ENCODE measurements around the gene PPIE. TPM values are rescaled to one million over a fixed set of nuclear protein-coding genes. Genes with fewer than 3 reads are reported as not detected.
A peak's percentile ranks its signal among the peaks of the same experiment; 100 is the strongest.
"Not testable (repeated sequence)": the region's sequence is repeated elsewhere in the genome, so short reads cannot be mapped to it uniquely, and the experiment has no call there.

PPIE gene
- total RNA-seq, 2 experiments from 2014 or later, result 52.3 to 57.4 TPM

DNA sequence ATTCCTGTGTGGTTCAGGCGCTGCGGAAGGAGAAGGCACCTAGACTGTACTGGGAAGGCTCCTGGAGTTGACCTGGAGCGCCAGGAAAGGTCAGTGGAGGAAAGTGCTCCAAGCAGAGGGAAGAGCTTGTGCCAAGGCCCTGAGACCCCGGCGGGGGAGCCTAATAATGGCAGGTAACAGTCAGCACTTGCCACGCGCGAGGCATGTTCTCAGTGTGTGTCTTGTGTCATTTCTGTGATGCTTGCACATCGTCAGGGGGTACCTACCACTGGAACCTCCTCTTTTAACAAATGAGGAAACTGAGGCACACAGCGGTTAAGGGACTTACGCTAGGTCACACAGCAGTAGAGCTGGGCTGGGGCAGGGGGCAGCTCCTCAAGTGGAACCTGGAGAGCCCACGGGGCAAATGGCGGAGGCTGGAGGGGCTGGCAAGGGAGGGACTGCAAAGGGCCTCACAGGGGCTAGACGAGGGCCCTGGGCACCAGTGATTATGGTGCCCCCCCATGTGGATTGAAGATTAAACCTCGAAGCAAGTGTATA is 51.0 kb downstream of the PPIE start:
- Mint-ChIP-seq H3K4me1 (peaks cover 12% of the 10 kb centered on the region), H3K27ac (no peak overlapping the region), H3K9me3 (no peaks in the 10 kb centered on the region), H3K27me3 (peaks cover 25% of the 10 kb centered on the region), H3K36me3 (ENCODE audit: low read depth) (no peaks in the 10 kb centered on the region), H3K4me3 (peak overlapping the region; percentile 73)
- POLR2A ChIA-PET, result interaction anchor here (0.6 to 2.9 kb wide), 2 partner anchors 9 to 69 kb away, joined by 4 to 12 read pairs; no protein-coding TSS in a partner anchor
- CTCF ChIA-PET, result interaction anchor here (3.2 kb wide), 1 partner anchor 10 kb away, joined by 21 read pairs; no protein-coding TSS in a partner anchor
- no peak for DNase-seq

GRCh38 chr1:39791838-39792237 is 53.2 kb downstream of the PPIE start:
- Mint-ChIP-seq H3K36me3 (ENCODE audit: low read depth) (no peaks in the 10 kb centered on the region), H3K9me3 (no peaks in the 10 kb centered on the region), H3K4me3 (no peak overlapping the region), H3K27me3 (peaks cover 19% of the 10 kb centered on the region), H3K4me1 (peaks cover 12% of the 10 kb centered on the region), H3K27ac (no peak overlapping the region)
- ChIA-PET POLR2A (no interaction called here), CTCF (no interaction called here)
- no peak for DNase-seq

DNA sequence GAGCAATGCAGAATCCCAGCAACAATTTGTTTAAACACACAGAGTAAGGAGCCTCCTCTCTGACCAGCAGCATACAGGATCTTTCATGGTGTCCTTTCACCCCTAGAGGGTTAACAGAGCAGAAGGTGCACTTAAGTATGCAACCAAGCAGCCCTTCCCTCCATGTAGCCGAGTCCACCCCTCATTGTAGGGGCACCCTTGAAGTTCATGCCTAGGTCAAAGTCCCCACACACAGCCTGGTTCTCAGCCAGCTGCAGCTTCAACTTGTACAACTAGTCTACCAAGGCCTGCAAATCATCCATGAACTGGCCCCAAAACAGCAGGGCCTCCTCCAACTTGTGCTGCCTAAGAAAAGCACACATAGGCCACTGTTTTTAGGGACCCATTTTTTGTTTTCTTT is 57.0 kb downstream of the PPIE start:
- DNase-seq, result no peak
- H3K9me3 Mint-ChIP-seq, result no peaks in the 10 kb centered on the region
- no peak overlapping the region for H3K27ac Mint-ChIP-seq
- POLR2A ChIA-PET, result no interaction called here
- peaks cover 20% of the 10 kb centered on the region for H3K4me1 Mint-ChIP-seq
- CTCF ChIA-PET, result no interaction called here
- peaks cover 4% of the 10 kb centered on the region for H3K27me3 Mint-ChIP-seq
- no peaks in the 10 kb centered on the region for H3K36me3 Mint-ChIP-seq (ENCODE audit: low read depth)
- H3K4me3 Mint-ChIP-seq, result no peak overlapping the region

DNA sequence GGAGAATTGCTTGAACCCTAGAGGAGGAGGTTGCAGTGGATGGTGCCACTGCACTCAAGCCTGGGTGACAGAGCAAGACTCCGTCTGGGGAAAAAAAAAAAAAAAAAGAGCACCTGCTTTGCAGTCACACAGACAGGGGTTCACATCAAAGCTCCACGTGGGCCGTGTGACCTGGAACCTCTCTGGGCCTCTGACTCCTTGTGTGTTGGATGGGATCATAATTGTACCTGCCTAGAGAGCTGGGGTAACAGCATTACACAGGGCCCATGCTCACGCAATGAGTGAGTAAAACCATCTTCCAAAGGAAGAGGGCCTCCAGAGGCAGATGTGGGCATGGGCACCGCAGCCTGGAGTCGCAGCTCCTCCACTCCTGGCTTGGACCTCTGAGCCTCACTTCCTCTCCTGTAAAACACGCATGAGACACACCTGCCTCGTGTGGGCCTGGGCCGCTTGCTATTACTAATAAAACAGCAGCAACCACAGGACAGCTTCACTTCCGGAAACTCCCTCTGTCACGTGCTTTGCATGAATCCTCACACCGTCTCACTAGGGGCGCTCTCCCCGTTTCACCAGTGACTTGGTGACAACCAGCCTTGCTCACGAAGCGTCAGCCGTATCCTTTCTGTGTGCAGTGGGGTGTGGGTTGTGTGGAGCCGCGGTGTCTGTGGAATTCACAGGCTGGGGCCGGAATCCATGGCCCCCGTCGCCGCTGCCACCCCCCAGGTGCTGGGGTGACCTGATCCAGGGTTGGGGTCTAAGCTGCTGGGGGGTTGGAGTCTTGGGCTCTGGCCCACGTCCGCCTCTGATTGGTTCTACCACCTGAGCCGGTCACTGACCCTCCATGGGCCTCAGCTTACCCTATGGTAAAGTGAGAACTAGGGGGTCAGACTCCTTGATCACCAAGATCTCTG is 60.4 kb downstream of the PPIE start:
- Mint-ChIP-seq H3K4me3 (peak overlapping the region; percentile 63), H3K4me1 (peaks cover 13% of the 10 kb centered on the region), H3K27ac (peak overlapping the region; percentile 80)
- POLR2A ChIA-PET, result interaction anchor here (0.9 to 2.8 kb wide), 12 partner anchors 10 to 241 kb away, joined by 3 to 19 read pairs (median 4); partner anchors contain the start of genes BMP8B, CAP1 and PPIE
- peak; percentile 93 for DNase-seq
- H3K36me3 Mint-ChIP-seq (ENCODE audit: low read depth); H3K9me3 Mint-ChIP-seq; H3K27me3 Mint-ChIP-seq: not testable (repeated sequence)
- CTCF ChIA-PET, result interaction anchor here (0.7 to 4.5 kb wide), 33 partner anchors 9 to 744 kb away, joined by 3 to 41 read pairs (median 4); partner anchors contain the start of genes BMP8B, HPCAL4, MYCL and PPIE

DNA sequence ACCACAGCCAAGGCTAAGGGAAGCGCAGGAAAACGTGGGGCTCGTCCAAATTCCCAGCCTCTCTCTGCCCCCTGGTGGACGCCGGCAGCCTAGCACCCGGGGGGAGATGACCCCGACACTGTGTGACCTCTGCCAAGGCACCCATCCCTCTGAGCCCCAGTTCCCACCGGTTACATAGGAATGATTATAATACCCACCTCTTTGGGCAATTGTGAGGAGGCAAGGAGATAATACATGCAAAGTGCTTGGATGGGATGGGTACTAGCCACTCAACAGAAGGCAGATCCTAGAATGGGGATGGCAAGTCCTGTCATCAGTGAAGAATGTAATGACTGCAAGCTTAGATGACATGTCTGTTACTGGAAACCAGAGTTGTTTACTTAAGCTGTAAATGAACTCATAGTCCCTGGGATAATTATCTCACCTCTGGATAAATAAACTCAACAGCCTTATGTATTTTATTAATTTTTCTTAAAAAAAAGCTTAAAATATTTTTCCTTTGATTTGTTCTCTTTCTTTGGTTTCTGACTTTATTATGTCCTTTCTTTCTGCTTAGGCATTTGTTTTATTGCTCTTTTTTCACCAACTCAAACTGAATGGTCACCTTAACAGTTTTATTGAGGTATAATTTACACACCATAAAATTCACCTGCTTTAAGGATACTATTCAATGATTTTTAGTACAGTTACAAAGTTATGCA is 61.2 kb downstream of the PPIE start:
- ChIA-PET POLR2A (interaction anchor here (1.2 to 2.8 kb wide), 6 partner anchors 19 to 240 kb away, joined by 3 to 19 read pairs (median 5); partner anchors contain the start of genes CAP1 and PPIE), CTCF (interaction anchor here (0.5 to 4.5 kb wide), 24 partner anchors 10 to 393 kb away, joined by 3 to 41 read pairs (median 4); partner anchors contain the start of genes BMP8B, HPCAL4, MYCL and PPIE)
- no peaks in the 10 kb centered on the region for H3K9me3 Mint-ChIP-seq
- no peaks in the 10 kb centered on the region for H3K27me3 Mint-ChIP-seq
- DNase-seq, result peak; percentile 72
- H3K4me3 Mint-ChIP-seq, result peak overlapping the region; percentile 63
- peaks cover 13% of the 10 kb centered on the region for H3K4me1 Mint-ChIP-seq
- H3K27ac Mint-ChIP-seq, result peak overlapping the region; percentile 80
- H3K36me3 Mint-ChIP-seq (ENCODE audit: low read depth), result no peaks in the 10 kb centered on the region

DNA sequence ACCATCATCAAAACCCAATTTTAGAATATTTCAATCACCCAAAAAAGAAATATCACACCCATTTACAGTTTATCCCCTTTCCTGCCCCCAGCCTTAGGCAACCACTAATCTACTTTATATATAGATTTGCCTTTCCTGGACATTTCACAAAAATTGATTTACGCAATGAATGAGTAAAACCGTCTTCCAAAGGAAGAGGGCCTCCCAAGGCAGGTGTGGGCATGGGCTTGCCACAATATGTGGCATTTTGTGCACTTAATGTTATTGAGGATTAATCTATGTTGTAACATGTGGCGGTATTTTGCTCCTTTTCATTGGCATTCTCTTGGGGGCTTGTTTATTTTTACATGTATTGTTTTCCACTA is 61.8 kb downstream of the PPIE start:
- Mint-ChIP-seq H3K36me3 (ENCODE audit: low read depth) (no peaks in the 10 kb centered on the region), H3K4me3 (no peak overlapping the region), H3K9me3 (no peaks in the 10 kb centered on the region), H3K4me1 (peaks cover 13% of the 10 kb centered on the region), H3K27me3 (no peaks in the 10 kb centered on the region), H3K27ac (no peak overlapping the region)
- ChIA-PET POLR2A (interaction anchor here (2.2 to 2.8 kb wide), 2 partner anchors 61 to 239 kb away, joined by 9 to 19 read pairs; partner anchors contain the start of genes CAP1 and PPIE), CTCF (interaction anchor here (0.5 to 4.5 kb wide), 18 partner anchors 11 to 394 kb away, joined by 3 to 41 read pairs (median 5); partner anchors contain the start of genes BMP8B, HPCAL4, MYCL and PPIE)
- DNase-seq, result no peak

DNA sequence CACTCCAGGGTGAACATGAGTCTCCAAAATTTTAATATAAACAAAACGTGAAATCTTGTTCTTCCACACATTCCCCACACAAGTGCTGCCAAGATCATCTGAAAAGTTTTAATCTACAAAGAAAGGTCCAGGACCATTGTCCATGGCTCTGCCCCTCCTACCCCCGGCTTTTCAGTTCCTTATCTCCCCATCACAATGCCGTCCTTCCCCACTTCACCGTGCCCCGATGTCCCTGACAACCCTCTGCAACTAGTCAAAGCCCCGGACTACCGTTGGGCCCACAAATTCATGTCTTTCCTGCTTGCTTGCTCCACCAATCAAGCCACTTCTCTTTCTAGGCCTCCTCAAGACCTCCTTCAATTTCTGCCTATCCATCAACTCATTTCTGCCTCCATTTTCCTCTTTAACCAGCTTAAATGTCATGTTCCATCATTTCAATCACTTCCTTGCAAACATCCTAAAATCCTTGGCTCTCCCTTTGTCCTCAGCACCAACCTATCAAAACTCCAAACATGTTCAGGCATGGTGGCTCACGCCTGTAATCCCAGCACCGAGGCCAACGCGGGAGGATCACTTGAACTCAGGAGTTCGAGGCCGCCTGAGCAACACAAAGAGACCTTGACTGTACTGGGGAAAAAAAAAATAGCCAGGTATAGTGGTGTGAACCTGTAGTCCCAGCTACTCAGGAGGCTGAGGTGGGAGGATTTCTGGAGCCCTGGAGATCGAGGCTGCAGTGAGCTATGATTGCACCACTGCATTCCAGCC is 64.0 kb downstream of the PPIE start:
- ChIA-PET POLR2A (no interaction called here), CTCF (interaction anchor here (0.7 to 0.8 kb wide), 2 partner anchors 13 to 505 kb away, joined by 3 to 7 read pairs; no protein-coding TSS in a partner anchor)
- H3K27me3 Mint-ChIP-seq, result no peaks in the 10 kb centered on the region
- H3K9me3 Mint-ChIP-seq, result no peaks in the 10 kb centered on the region
- no peak overlapping the region for H3K4me3 Mint-ChIP-seq
- H3K27ac Mint-ChIP-seq, result no peak overlapping the region
- no peak for DNase-seq
- H3K4me1 Mint-ChIP-seq, result peaks cover 12% of the 10 kb centered on the region
- no peaks in the 10 kb centered on the region for H3K36me3 Mint-ChIP-seq (ENCODE audit: low read depth)

DNA sequence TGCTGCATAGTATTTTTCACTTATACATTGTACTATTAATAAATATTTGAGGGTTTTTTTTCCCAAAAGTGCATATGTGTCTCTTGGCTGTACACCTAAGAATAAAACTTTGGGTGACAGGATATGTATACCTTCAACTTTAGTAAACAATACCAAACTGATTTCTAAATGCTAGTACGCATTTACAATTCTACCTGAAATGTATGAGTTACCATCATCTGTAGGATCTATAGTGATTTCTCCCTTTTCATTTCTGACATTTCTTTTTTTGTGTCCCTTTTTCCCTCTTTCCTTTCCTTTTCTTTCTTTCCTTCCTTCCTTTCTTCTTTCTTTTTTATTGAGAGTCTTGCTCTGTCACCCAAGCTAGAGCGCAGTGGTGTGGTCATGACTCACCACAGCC is 66.7 kb downstream of the PPIE start:
- no peaks in the 10 kb centered on the region for H3K27me3 Mint-ChIP-seq
- H3K4me1 Mint-ChIP-seq, result no peaks in the 10 kb centered on the region

GRCh38 chr1:39808784-39809517 is 70.3 kb downstream of the PPIE start:
- Mint-ChIP-seq H3K4me1 (no peaks in the 10 kb centered on the region), H3K36me3 (ENCODE audit: low read depth) (peaks cover 3% of the 10 kb centered on the region), H3K27ac (no peak overlapping the region), H3K27me3 (no peaks in the 10 kb centered on the region), H3K4me3 (no peak overlapping the region), H3K9me3 (no peaks in the 10 kb centered on the region)
- CTCF ChIA-PET, result no interaction called here
- no peak for DNase-seq
- POLR2A ChIA-PET, result no interaction called here

More for the DNA sequence above, 66.7 kb downstream of the PPIE start:
- POLR2A ChIA-PET, result no interaction called here
- peaks cover 3% of the 10 kb centered on the region for H3K36me3 Mint-ChIP-seq (ENCODE audit: low read depth)
- H3K27ac Mint-ChIP-seq, result no peak overlapping the region
- no peak overlapping the region for H3K4me3 Mint-ChIP-seq
- CTCF ChIA-PET, result no interaction called here
- H3K9me3 Mint-ChIP-seq, result no peaks in the 10 kb centered on the region
- DNase-seq, result no peak

DNA sequence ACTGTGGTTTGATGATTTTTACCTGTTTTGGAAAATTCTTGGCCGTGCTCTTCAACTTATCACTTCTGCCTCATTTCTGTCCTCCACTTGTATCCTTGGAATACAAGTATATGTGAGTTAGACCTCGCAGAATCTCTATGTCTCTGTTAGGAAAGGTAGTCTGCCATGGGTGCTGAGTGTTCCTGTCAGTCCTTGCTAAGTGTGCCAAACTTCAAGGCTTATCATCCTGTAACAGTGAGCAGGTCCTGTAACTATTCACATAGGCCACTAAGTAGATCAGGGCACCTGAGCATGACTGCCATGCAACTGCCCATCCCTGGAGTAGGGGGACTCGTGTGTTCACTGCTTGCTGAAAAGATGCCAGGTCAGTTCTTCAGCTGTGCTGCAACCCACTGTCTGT is 74.2 kb downstream of the PPIE start:
- no peaks in the 10 kb centered on the region for H3K9me3 Mint-ChIP-seq
- ChIA-PET POLR2A (no interaction called here), CTCF (no interaction called here)
- peaks cover 12% of the 10 kb centered on the region for H3K4me1 Mint-ChIP-seq
- no peak overlapping the region for H3K27ac Mint-ChIP-seq
- peaks cover 12% of the 10 kb centered on the region for H3K27me3 Mint-ChIP-seq
- peaks cover 3% of the 10 kb centered on the region for H3K36me3 Mint-ChIP-seq (ENCODE audit: low read depth)
- DNase-seq, result no peak
- no peak overlapping the region for H3K4me3 Mint-ChIP-seq

All from activated CD4-positive, alpha-beta memory T cell treated with anti-CD3 and anti-CD28 coated beads, Interleukin-2, amount 10 ng/mL, durations not matched to agents 7 days and 5 days (primary cell).